PC-3 (cell line): ENCODE data around the gene CLTCL1.

Experiments
- EZH2 ChIP-seq: fragments of 300-600 bp; sonication (generic); IDR thresholded peaks from one replicate; pipeline ENCODE4 v1.6.1; 2017; ENCODE audit warnings: antibody characterized with exemption, mild to moderate bottlenecking, low read length; ENCODE audit not compliant: unreplicated experiment
- TF ChIP-seq, protein P1 (sequence below): fragments of 300-600 bp; sonication (generic); conservative IDR thresholded peaks from 2 replicates; pipeline ENCODE4 v1.5.1; 2017; ENCODE audit warnings: antibody characterized with exemption, low read depth, mild to moderate bottlenecking, low read length

DNA sequence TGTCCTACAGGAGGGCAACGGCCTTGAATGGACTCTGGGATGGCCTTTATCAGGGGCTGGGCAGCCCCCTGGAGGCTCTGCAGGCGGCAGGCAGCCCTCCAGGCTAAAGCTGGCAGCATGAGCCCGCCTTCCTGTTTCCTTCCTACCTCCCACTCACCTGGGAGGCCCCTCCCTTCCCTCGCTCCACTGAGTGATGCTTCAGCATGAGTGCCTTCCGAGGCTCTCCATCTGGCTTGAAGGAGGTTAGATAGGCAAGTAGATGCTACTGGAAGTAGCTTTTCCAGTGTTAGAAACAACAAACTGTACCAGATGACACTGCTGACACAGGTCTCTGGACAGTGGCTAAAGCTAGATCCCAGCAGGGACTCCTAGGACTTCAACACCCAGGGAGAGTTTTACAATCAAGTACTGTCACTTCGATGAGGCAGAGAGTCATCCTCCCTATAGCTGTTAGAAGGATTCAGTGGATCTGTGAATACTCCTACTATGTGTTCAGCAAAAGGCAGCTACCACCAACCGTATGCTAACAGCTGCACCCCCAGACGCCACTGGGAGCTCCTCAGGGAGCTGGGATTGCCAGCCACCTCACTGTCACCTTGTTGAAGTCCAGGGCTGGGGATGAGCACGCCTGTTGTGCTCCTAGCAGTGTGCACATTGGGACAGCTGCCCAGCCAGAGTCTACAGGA is 108.9 kb downstream of the CLTCL1 start:
- TF ChIP-seq, protein P1, sequence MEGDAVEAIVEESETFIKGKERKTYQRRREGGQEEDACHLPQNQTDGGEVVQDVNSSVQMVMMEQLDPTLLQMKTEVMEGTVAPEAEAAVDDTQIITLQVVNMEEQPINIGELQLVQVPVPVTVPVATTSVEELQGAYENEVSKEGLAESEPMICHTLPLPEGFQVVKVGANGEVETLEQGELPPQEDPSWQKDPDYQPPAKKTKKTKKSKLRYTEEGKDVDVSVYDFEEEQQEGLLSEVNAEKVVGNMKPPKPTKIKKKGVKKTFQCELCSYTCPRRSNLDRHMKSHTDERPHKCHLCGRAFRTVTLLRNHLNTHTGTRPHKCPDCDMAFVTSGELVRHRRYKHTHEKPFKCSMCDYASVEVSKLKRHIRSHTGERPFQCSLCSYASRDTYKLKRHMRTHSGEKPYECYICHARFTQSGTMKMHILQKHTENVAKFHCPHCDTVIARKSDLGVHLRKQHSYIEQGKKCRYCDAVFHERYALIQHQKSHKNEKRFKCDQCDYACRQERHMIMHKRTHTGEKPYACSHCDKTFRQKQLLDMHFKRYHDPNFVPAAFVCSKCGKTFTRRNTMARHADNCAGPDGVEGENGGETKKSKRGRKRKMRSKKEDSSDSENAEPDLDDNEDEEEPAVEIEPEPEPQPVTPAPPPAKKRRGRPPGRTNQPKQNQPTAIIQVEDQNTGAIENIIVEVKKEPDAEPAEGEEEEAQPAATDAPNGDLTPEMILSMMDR: no peak
- no peak for TF ChIP-seq EZH2
